Thyroid gland (tissue), 4 donors: ENCODE results near the gene WWC2.

ENCODE experiments used
- POLR2A ChIP-seq, 2 donors: fragments of 450-650 bp; IDR thresholded peaks; one replicate each; pipeline ENCODE4 v1.6.1; 2017; ENCODE audit warnings: antibody characterized with exemption in 2 of 2, mild to moderate bottlenecking in 2 of 2, moderate library complexity in 1 of 2
- TF ChIP-seq, protein P1 (sequence below), 6 experiments: fragments of 200-600 bp in 3 of 6; fragments of 450-650 bp in 3 of 6; sonication (generic) in 3 of 6; IDR thresholded peaks; one replicate each; pipeline ENCODE4 v1.5.1; 2016 to 2019; ENCODE audit warnings: antibody characterized with exemption in 6 of 6, mild to moderate bottlenecking in 2 of 6, inconsistent platforms in 1 of 6, moderate library complexity in 1 of 6

DNA sequence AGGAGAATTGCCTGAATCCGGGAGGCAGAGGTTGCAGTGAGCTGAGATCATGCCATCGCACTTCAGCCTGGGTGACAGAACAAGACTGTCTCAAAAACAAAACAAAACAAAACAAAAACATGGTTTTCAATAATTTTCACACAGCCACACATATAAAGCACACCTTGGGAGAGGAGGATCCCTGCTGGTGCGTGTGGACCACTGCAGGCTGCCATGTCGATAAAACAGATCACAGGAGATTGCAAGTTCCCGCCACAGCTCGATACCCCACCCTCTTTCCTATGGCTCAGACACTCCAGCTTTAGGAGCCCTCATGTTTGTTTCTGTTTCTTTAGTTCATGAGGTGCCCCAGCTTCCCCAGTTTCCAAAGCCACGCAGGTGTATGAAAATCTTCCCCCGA lies 254.5 kb downstream of the WWC2 start:
- TF ChIP-seq POLR2A (IDR thresholded peaks at IDR 0.05) = no peak
- TF ChIP-seq, protein P1, sequence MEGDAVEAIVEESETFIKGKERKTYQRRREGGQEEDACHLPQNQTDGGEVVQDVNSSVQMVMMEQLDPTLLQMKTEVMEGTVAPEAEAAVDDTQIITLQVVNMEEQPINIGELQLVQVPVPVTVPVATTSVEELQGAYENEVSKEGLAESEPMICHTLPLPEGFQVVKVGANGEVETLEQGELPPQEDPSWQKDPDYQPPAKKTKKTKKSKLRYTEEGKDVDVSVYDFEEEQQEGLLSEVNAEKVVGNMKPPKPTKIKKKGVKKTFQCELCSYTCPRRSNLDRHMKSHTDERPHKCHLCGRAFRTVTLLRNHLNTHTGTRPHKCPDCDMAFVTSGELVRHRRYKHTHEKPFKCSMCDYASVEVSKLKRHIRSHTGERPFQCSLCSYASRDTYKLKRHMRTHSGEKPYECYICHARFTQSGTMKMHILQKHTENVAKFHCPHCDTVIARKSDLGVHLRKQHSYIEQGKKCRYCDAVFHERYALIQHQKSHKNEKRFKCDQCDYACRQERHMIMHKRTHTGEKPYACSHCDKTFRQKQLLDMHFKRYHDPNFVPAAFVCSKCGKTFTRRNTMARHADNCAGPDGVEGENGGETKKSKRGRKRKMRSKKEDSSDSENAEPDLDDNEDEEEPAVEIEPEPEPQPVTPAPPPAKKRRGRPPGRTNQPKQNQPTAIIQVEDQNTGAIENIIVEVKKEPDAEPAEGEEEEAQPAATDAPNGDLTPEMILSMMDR (IDR thresholded peaks at IDR 0.05) = no peak
